K562 treated with DMSO at 1 percent for 12 hours (cell line): ENCODE data around the gene CDK5R1. TPM values are rescaled to one million over a fixed set of nuclear protein-coding genes. Genes with fewer than 3 reads are reported as not detected.

Experiments
- total RNA-seq: library from RNA; unstranded; fragments of 300-600 nt; gene quantifications from 2 replicates; pipeline ENCODE4 v1.2.3, GENCODE V29; 2022; ENCODE audit not compliant: insufficient read depth

CDK5R1 gene
- total RNA-seq: 0.75 and 2.5 TPM in 2 replicates

GRCh38 chr17:32486701-32487472 lies at the start of gene CDK5R1:
Gene CDK5R1, plus strand, starts transcription at chr17:32486993. Its CDS starts 628 bp downstream, at chr17:32487621.

GRCh38 chr17:32444301-32445073 lies 42.3 kb upstream of the CDK5R1 start, which contains the start of gene PSMD11:
Gene PSMD11, plus strand, starts transcription at chr17:32444510. Its CDS starts 14 bp downstream, at chr17:32444524.

Other genes with a start within 250 kb of the CDK5R1 start
- not detected in 2 replicates for gene RHBDL3, start 221.2 kb upstream of the CDK5R1 start, total RNA-seq
- gene C17orf75, start 144.8 kb upstream of the CDK5R1 start, total RNA-seq: 19.5 and 25.0 TPM in 2 replicates
- gene ZNF207, start 136.8 kb upstream of the CDK5R1 start, total RNA-seq: 95.0 and 219 TPM in 2 replicates
- gene PSMD11, start 42.5 kb upstream of the CDK5R1 start, total RNA-seq: 35.7 and 68.8 TPM in 2 replicates